HAP-1 (cell line): Measurements from ENCODE around the gene ATG2B.
A peak's percentile ranks its signal among the peaks of the same experiment; 100 is the strongest.

Source experiments
- DNase-seq, 2 experiments: peaks; one replicate each; pipeline ENCODE4 v3.0.0-alpha.2; 2016 to 2020; ENCODE audit warnings: low spot score in 2 of 2
- H3K27me3 ChIP-seq: fragments of 250-450 bp; sonication (Bioruptor Pico); 2 replicates; pipeline ENCODE4 v1.5.1; 2020; ENCODE audit warnings: low read depth, mild to moderate bottlenecking, moderate library complexity
- H3K36me3 ChIP-seq: fragments of 250-450 bp; sonication (Bioruptor Pico); replicated peaks from 2 replicates; pipeline ENCODE4 v1.5.1; 2020; ENCODE audit warnings: mild to moderate bottlenecking
- H3K4me1 ChIP-seq: fragments of 250-450 bp; sonication (Bioruptor Pico); 2 replicates; pipeline ENCODE4 v1.5.1; 2020; ENCODE audit warnings: mild to moderate bottlenecking
- H3K4me3 ChIP-seq: fragments of 250-450 bp; sonication (Bioruptor Pico); 2 replicates; pipeline ENCODE4 v1.5.1; 2020; ENCODE audit warnings: mild to moderate bottlenecking, moderate library complexity
- H3K9me3 ChIP-seq: fragments of 250-450 bp; sonication (Bioruptor Pico); 2 replicates; pipeline ENCODE4 v1.5.1; 2020; ENCODE audit warnings: mild to moderate bottlenecking, moderate library complexity
- in situ Hi-C: fragments of 300-500 bp; cut with MboI; formaldehyde crosslinking; loops from 3 replicates; pipeline ENCODE4 v1.14.3; 2020; ENCODE audit warnings: low sequenced_read_pairs, inconsistent platforms, mixed read lengths

ATG2B gene

GRCh38 chr14:96316087-96316486 is 47.1 kb downstream of the ATG2B start:
- Histone ChIP-seq H3K36me3 (peaks cover 28% of the 10 kb centered on the region), H3K4me3 (no peak overlapping the region), H3K27me3 (no peaks in the 10 kb centered on the region), H3K4me1 (no peaks in the 10 kb centered on the region), H3K9me3 (no peaks in the 10 kb centered on the region)
- no peak for DNase-seq
- in situ Hi-C loops, result no loop called here

DNA sequence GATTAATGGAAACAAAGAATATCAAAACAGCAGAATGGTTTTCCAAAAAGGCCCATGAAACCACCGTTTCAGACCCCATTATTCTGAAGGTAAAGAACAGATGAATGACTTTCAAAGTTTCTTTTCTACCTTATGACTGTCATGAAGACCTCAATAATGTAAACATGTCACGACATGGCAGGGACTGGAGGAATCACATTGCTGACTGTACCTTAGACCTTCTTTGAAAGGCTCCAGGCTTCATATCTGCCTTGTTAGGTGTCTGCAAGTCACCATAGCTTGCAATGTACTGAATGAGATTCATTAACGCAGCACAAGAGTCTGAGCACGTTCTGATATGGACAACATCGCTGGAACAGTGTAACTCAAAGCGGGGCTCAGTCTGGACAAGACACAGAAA is 52.2 kb downstream of the ATG2B start:
- H3K27me3 ChIP-seq, result no peaks in the 10 kb centered on the region
- in situ Hi-C loops, result no loop called here
- DNase-seq, result no peak
- H3K9me3 ChIP-seq, result no peaks in the 10 kb centered on the region
- H3K4me1 ChIP-seq, result peaks cover 5% of the 10 kb centered on the region
- no peak overlapping the region for H3K4me3 ChIP-seq
- peaks cover 24% of the 10 kb centered on the region for H3K36me3 ChIP-seq

DNA sequence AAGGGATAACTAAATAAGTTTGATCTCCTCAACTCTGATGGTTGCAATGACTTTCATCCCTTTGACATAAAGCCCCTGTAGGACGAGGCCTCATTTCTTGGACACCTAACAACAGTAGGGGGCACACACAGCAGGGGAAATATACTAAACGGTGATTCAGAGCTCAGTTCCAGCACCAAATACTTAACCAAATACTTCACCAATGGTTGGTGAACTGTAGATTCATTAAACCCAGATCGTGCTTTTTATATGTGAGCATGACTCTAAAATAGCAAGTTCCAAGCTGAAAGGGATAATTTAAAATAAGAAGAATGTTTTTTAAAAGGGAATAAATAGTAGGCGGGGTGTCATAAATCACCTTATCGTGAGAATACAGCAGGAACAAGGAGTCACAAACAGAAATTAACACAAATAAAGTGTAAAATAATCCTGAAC is 53.2 kb downstream of the ATG2B start:
- in situ Hi-C loops, result no loop called here

GRCh38 chr14:96309133-96309895 is 53.8 kb downstream of the ATG2B start:
- no peak for DNase-seq
- Histone ChIP-seq H3K4me3 (no peak overlapping the region), H3K36me3 (peaks cover 12% of the 10 kb centered on the region), H3K9me3 (no peaks in the 10 kb centered on the region), H3K4me1 (peaks cover 5% of the 10 kb centered on the region), H3K27me3 (no peaks in the 10 kb centered on the region)
- in situ Hi-C loops, result no loop called here

More for the DNA sequence above, 53.2 kb downstream of the ATG2B start:
- Histone ChIP-seq H3K4me3 (no peak overlapping the region), H3K9me3 (no peaks in the 10 kb centered on the region), H3K27me3 (no peaks in the 10 kb centered on the region), H3K4me1 (peaks cover 5% of the 10 kb centered on the region), H3K36me3 (peaks cover 16% of the 10 kb centered on the region)
- peak in 1 of 2 experiments; percentile 22 for DNase-seq

DNA sequence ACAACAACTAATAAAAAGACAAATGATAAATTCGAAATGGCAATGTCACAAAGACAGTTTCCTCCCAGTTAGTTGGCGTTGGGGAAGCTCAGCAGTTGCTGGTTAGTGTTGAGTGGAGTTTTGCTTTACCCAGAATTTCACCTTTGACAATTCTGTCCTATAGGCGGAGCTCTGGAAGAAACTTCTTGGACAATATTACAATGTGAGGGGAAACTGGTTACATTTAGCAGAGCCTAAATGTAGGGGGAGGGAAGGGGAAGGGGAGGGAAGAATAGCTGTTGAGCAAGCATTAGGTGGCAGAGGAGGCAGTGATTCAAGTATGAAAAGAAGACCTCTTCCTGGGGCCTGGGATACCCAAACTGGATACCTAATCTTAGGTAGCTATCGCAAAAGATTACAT is 55.7 kb downstream of the ATG2B start:
- H3K4me1 ChIP-seq, result peaks cover 5% of the 10 kb centered on the region
- peaks cover 9% of the 10 kb centered on the region for H3K36me3 ChIP-seq
- in situ Hi-C loops, result no loop called here
- no peaks in the 10 kb centered on the region for H3K9me3 ChIP-seq
- no peak for DNase-seq
- no peaks in the 10 kb centered on the region for H3K27me3 ChIP-seq
- no peak overlapping the region for H3K4me3 ChIP-seq

- Histone ChIP-seq H3K4me3 (no peak overlapping the region), H3K27me3 (no peaks in the 10 kb centered on the region), H3K36me3 (peaks cover 6% of the 10 kb centered on the region), H3K4me1 (no peaks in the 10 kb centered on the region), H3K9me3 (no peaks in the 10 kb centered on the region)
- DNase-seq, result peak in 1 of 2 experiments; percentile 27
- in situ Hi-C loops, result no loop called here
These were observed 58.2 kb downstream of the ATG2B start for GRCh38 chr14:96304956-96305355.

DNA sequence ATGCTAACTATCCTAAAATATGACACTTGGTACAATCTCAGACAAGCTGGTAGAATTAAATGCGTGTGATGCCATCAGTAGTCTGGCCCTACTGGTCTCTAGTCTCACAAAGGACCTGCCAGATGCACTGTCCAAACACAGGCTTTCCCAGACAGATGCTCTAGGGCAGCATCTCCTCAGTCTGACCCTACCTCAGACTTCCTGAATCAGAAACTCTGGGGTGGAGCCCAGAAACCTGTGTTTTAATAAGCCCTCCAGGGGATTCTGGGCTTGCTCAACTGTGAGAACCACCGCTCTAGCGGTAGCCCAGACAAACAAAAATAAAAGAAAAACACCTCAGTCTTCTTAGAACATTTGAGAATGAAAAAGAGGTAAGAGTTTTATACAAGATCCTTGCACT is 59.2 kb downstream of the ATG2B start:
- peaks cover 6% of the 10 kb centered on the region for H3K36me3 ChIP-seq
- no peaks in the 10 kb centered on the region for H3K27me3 ChIP-seq
- no peaks in the 10 kb centered on the region for H3K4me1 ChIP-seq
- DNase-seq, result no peak
- in situ Hi-C loops, result no loop called here
- no peaks in the 10 kb centered on the region for H3K9me3 ChIP-seq
- H3K4me3 ChIP-seq, result no peak overlapping the region

- Histone ChIP-seq H3K4me1 (no peaks in the 10 kb centered on the region), H3K36me3 (peaks cover 6% of the 10 kb centered on the region), H3K27me3 (no peaks in the 10 kb centered on the region), H3K4me3 (no peak overlapping the region), H3K9me3 (no peaks in the 10 kb centered on the region)
- no peak for DNase-seq
- in situ Hi-C loops, result loop anchor here (5.0 kb wide), 1 partner anchor 123 kb away; no protein-coding TSS in a partner anchor
These were observed 63.7 kb downstream of the ATG2B start for GRCh38 chr14:96299441-96299840.

DNA sequence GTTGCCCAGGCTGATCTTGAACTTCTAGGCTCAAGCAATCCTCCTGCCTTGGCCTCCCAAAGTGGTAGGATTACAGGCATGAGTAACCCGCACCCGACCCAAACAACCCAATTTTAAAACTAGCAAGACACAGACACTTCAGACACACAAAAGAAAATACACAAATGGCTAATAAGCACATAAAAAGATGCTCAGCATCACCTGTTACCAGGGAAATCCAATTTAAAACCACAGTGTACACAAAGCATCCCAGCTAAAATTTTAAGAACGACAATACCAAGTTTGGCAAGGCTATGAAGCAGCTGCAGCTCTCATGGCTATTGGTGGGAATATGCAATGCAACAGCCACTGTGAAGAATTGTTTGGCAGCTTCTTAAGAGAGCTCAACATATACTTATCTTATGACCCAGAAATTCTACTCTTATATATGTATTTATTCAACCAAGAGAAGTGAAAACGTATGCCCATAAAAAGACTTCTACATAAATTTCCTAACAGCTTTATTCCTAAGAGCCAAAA is 65.1 kb downstream of the ATG2B start:
- Histone ChIP-seq H3K4me3 (no peak overlapping the region), H3K4me1 (no peaks in the 10 kb centered on the region)
- in situ Hi-C loops, result loop anchor here (5.0 kb wide), 1 partner anchor 124 kb away; no protein-coding TSS in a partner anchor

GRCh38 chr14:96297000-96297399 is 66.1 kb downstream of the ATG2B start:
- in situ Hi-C loops, result loop anchor here (5.0 kb wide), 1 partner anchor 125 kb away; no protein-coding TSS in a partner anchor
- Histone ChIP-seq H3K27me3 (no peaks in the 10 kb centered on the region), H3K9me3 (no peaks in the 10 kb centered on the region), H3K4me1 (no peaks in the 10 kb centered on the region), H3K36me3 (no peaks in the 10 kb centered on the region), H3K4me3 (no peak overlapping the region)
- DNase-seq, result peak in 1 of 2 experiments; percentile 8

More for the DNA sequence above, 65.1 kb downstream of the ATG2B start:
- no peaks in the 10 kb centered on the region for H3K27me3 ChIP-seq
- H3K36me3 ChIP-seq, result no peaks in the 10 kb centered on the region; the same call in 1 of the 2 replicates
- DNase-seq, result no peak
- no peaks in the 10 kb centered on the region for H3K9me3 ChIP-seq

DNA sequence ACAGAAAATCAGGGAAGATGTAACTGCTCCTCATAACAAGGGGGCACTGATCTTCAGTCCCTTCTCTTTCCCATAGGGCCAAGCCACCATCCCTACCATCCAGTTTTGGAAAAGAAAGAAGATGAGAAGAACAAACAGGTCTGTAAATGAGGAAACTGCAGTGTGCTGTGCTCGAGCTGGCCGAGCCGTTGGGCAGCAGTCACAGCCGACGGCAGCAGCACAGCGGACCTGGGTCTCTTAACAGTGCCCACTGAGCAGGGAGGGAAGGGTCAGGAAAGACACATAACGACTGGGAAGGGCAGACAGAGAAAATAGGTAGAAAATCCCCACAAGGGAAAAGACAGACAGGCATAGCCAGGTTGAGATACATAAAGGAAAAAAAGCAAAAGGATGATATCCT is 68.9 kb downstream of the ATG2B start:
- in situ Hi-C loops, result no loop called here
- Histone ChIP-seq H3K27me3 (no peaks in the 10 kb centered on the region), H3K4me1 (no peaks in the 10 kb centered on the region), H3K4me3 (no peak overlapping the region), H3K9me3 (no peaks in the 10 kb centered on the region), H3K36me3 (0 out of 2 replicates have a peak, but pooled peaks cover 1% of the 10 kb centered on the region)
- no peak for DNase-seq

GRCh38 chr14:96287856-96288255 is 75.3 kb downstream of the ATG2B start:
- no peak for DNase-seq
- no peaks in the 10 kb centered on the region for H3K27me3 ChIP-seq
- H3K4me1 ChIP-seq, result no peaks in the 10 kb centered on the region
- H3K9me3 ChIP-seq, result no peaks in the 10 kb centered on the region
- peaks cover 6% of the 10 kb centered on the region; the same call in 1 of the 2 replicates for H3K36me3 ChIP-seq
- no peak overlapping the region for H3K4me3 ChIP-seq
- in situ Hi-C loops, result no loop called here

GRCh38 chr14:96286251-96286650 is 76.9 kb downstream of the ATG2B start:
- DNase-seq, result no peak
- H3K9me3 ChIP-seq, result no peaks in the 10 kb centered on the region
- no peaks in the 10 kb centered on the region for H3K27me3 ChIP-seq
- H3K4me3 ChIP-seq, result no peak overlapping the region
- in situ Hi-C loops, result no loop called here
- no peaks in the 10 kb centered on the region for H3K4me1 ChIP-seq
- H3K36me3 ChIP-seq, result peaks cover 6% of the 10 kb centered on the region; the same call in 1 of the 2 replicates

DNA sequence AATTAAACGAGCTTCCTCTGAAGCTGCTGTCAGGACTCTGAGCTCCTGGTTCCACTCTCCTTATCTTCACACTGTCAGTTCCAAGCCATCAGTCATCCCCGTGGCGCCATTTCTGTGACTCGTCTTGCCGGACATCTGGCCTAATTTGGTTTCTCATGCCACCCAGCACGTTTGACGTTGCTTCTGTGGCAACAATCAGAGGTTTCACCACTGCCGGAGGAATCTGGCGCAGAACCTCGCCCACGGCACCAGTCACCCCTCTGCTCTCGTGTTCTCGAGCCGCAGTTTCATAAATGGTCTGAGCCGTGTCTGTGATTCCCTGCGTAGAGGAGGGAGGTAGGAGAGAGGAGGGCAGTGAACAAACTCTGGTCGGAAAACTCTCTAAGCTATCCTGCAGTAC is 77.5 kb downstream of the ATG2B start:
- H3K36me3 ChIP-seq, result peaks cover 6% of the 10 kb centered on the region; the same call in 1 of the 2 replicates
- H3K4me3 ChIP-seq, result no peak overlapping the region
- no peaks in the 10 kb centered on the region for H3K4me1 ChIP-seq
- in situ Hi-C loops, result no loop called here
- no peaks in the 10 kb centered on the region for H3K27me3 ChIP-seq
- DNase-seq, result no peak
- H3K9me3 ChIP-seq, result no peaks in the 10 kb centered on the region
